Lower leg skin (tissue), 3 donors: ENCODE measurements around the gene LDB2.

Experiments
- CTCF ChIP-seq, 3 donors: fragments of 450-650 bp; IDR thresholded peaks; one replicate each; pipeline ENCODE4 v1.5.1; 2016; ENCODE audit warnings: antibody characterized with exemption in 3 of 3, mild to moderate bottlenecking in 3 of 3, moderate library complexity in 2 of 3
- POLR2A ChIP-seq, 2 donors: fragments of 450-650 bp; IDR thresholded peaks; one replicate each; pipeline ENCODE4 v1.6.1; 2016 to 2017; ENCODE audit warnings: antibody characterized with exemption in 2 of 2, mild to moderate bottlenecking in 1 of 2, moderate library complexity in 1 of 2

- TF ChIP-seq CTCF (IDR thresholded peaks at IDR 0.05) (no peak), POLR2A (IDR thresholded peaks at IDR 0.05) (no peak)
Measured at GRCh38 chr4:16516796-16517439, 381.5 kb downstream of the LDB2 start.
